Type B pancreatic cell (in vitro differentiated cells): Measurements from ENCODE around the gene RASSF9. TPM values are rescaled to one million over a fixed set of nuclear protein-coding genes. Genes with fewer than 3 reads are reported as not detected.

Experiments
- DNase-seq: peaks from one replicate; pipeline ENCODE4 v3.0.0; 2021; ENCODE audit warnings: mixed read lengths; ENCODE audit not compliant: unreplicated experiment; ENCODE audit errors: extremely low spot score
- H3K27ac Mint-ChIP-seq: 2 replicates; pipeline ENCODE4 v1.8.0; 2021; ENCODE audit warnings: mild to moderate bottlenecking, mixed read lengths
- H3K27me3 Mint-ChIP-seq: 2 replicates; pipeline ENCODE4 v1.8.0; 2021; ENCODE audit warnings: mixed read lengths
- H3K36me3 Mint-ChIP-seq: 2 replicates; pipeline ENCODE4 v1.8.0; 2021; ENCODE audit warnings: mixed read lengths
- H3K4me1 Mint-ChIP-seq: one replicate; pipeline ENCODE4 v1.8.0; 2021; ENCODE audit warnings: mixed read lengths; ENCODE audit not compliant: unreplicated experiment
- H3K4me3 Mint-ChIP-seq: 2 replicates; pipeline ENCODE4 v1.8.0; 2021; ENCODE audit warnings: mild to moderate bottlenecking, mixed read lengths
- H3K9me3 Mint-ChIP-seq: 2 replicates; pipeline ENCODE4 v1.8.0; 2021; ENCODE audit warnings: mixed read lengths
- CTCF ChIP-seq: fragments of 200-600 bp; sonication (generic); conservative IDR thresholded peaks from 2 replicates; pipeline ENCODE4 v1.5.0; 2021; ENCODE audit warnings: antibody characterized with exemption, mild to moderate bottlenecking
- total RNA-seq: library from RNA; stranded (reverse); gene quantifications from 2 replicates; pipeline ENCODE4 v1.2.1, GENCODE V29; 2021; ENCODE audit warnings: low replicate concordance

RASSF9 gene
- total RNA-seq, 1 donor from 2014 or later, result 2.0 TPM

GRCh38 chr12:85805654-85806053 is 30.6 kb downstream of the RASSF9 start:
- no peak for TF ChIP-seq CTCF
- Mint-ChIP-seq H3K9me3 (no peaks in the 10 kb centered on the region), H3K4me3 (no peak overlapping the region), H3K36me3 (no peaks in the 10 kb centered on the region), H3K4me1 (no peaks in the 10 kb centered on the region), H3K27me3 (no peaks in the 10 kb centered on the region), H3K27ac (no peak overlapping the region)
- DNase-seq, result no peak

GRCh38 chr12:85804663-85805062 is 31.5 kb downstream of the RASSF9 start:
- no peaks in the 10 kb centered on the region for H3K4me1 Mint-ChIP-seq
- H3K36me3 Mint-ChIP-seq, result no peaks in the 10 kb centered on the region
- H3K9me3 Mint-ChIP-seq, result no peaks in the 10 kb centered on the region
- H3K27ac Mint-ChIP-seq, result no peak overlapping the region
- DNase-seq, result no peak
- H3K27me3 Mint-ChIP-seq, result no peaks in the 10 kb centered on the region
- TF ChIP-seq CTCF, result no peak
- no peak overlapping the region for H3K4me3 Mint-ChIP-seq

- no peak overlapping the region for H3K27ac Mint-ChIP-seq
- H3K36me3 Mint-ChIP-seq, result no peaks in the 10 kb centered on the region
- H3K27me3 Mint-ChIP-seq, result no peaks in the 10 kb centered on the region
- no peak overlapping the region for H3K4me3 Mint-ChIP-seq
- no peaks in the 10 kb centered on the region for H3K4me1 Mint-ChIP-seq
- no peak for TF ChIP-seq CTCF
- no peaks in the 10 kb centered on the region for H3K9me3 Mint-ChIP-seq
- no peak for DNase-seq
Measured at GRCh38 chr12:85803923-85804322, 32.3 kb downstream of the RASSF9 start.

GRCh38 chr12:85803231-85803630 is 33.0 kb downstream of the RASSF9 start:
- Mint-ChIP-seq H3K36me3 (no peaks in the 10 kb centered on the region), H3K4me3 (no peak overlapping the region), H3K9me3 (no peaks in the 10 kb centered on the region), H3K27ac (no peak overlapping the region), H3K4me1 (no peaks in the 10 kb centered on the region), H3K27me3 (no peaks in the 10 kb centered on the region)
- no peak for DNase-seq
- TF ChIP-seq CTCF, result no peak

GRCh38 chr12:85798122-85798521 is 38.1 kb downstream of the RASSF9 start:
- H3K27me3 Mint-ChIP-seq, result no peaks in the 10 kb centered on the region
- DNase-seq, result no peak
- no peaks in the 10 kb centered on the region for H3K36me3 Mint-ChIP-seq
- H3K4me1 Mint-ChIP-seq, result no peaks in the 10 kb centered on the region
- no peak overlapping the region for H3K27ac Mint-ChIP-seq
- no peaks in the 10 kb centered on the region for H3K9me3 Mint-ChIP-seq
- TF ChIP-seq CTCF, result no peak
- H3K4me3 Mint-ChIP-seq, result no peak overlapping the region

- no peak for TF ChIP-seq CTCF
- H3K27me3 Mint-ChIP-seq, result no peaks in the 10 kb centered on the region
- DNase-seq, result no peak
- no peaks in the 10 kb centered on the region for H3K36me3 Mint-ChIP-seq
- H3K4me3 Mint-ChIP-seq, result no peak overlapping the region
- H3K4me1 Mint-ChIP-seq, result no peaks in the 10 kb centered on the region
- H3K27ac Mint-ChIP-seq, result no peak overlapping the region
- H3K9me3 Mint-ChIP-seq, result no peaks in the 10 kb centered on the region
Measured at GRCh38 chr12:85796001-85796400, 40.2 kb downstream of the RASSF9 start.
